RWPE1 (cell line): ENCODE data around the gene DKC1.
"Not testable (repeated sequence)": the region's sequence is repeated elsewhere in the genome, so short reads cannot be mapped to it uniquely, and the experiment has no call there.

Experiments used
- CTCF ChIA-PET: fragments of 350-600 bp; sonication (Branson Sonifier 250); formaldehyde crosslinking; extraction: SDS; loops from one replicate; lab custom pipeline; 2021; lab: Yijun Ruan, JAX
- POLR2A ChIA-PET: fragments of 400-600 bp; formaldehyde crosslinking; extraction: SDS; loops from one replicate; lab custom pipeline; 2020; ENCODE audit warnings: antibody characterized with exemption; ENCODE audit not compliant: low non-redundant PET; lab: Yijun Ruan, JAX
- DNase-seq: peaks from one replicate; pipeline ENCODE4 v3.0.0; 2012; ENCODE audit warnings: low spot score
- H3K27ac ChIP-seq: fragments of 450-650 bp; 2 replicates; pipeline ENCODE4 v1.5.1; 2017
- TF ChIP-seq, protein P1 (sequence below): fragments of 450-650 bp; conservative IDR thresholded peaks from 2 replicates; pipeline ENCODE4 v1.5.1; 2017; ENCODE audit warnings: low read depth, mild to moderate bottlenecking

The DKC1 gene

DNA sequence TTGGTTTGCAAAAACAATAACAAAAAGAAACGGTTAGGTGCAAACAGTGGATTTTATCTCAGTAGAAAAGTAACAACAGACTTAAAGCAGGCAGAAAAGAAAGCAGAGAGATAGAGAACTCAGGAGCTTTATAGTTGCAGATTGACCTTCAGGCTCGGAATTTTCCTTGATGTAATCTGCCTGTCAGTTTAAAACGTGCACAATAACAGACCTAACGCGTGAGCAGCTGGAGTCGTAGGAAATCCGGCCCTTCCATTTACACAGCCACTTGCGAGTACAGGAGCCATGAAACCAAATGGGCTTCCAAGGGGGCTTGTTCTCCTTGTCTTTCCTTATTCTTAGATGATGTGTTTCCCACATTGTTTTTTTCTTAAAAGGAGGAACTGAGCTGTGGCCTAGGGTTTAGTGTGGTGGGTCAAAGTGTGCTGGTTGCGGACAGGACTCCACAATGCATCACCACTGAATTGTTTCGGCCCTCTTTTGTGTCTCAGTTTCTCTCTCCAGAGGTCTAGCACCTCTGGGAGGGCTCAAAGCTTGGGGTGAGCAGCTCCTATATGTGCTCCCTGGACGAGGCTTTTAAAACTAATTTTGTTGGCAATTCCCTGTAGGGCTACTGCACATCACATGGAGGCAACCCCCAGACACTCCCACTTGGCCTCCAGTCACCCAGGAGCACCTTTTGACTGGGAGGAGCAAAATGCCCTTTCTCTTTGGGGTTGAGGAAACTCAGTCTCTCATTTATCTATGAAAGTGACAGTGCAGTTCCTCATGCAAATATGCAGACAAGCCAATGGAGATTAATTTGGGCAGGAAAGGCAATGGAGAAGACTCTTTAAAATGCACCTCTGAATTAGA, 56.5 kb downstream of the DKC1 start:
- no peak overlapping the region for H3K27ac ChIP-seq
- TF ChIP-seq, protein P1, sequence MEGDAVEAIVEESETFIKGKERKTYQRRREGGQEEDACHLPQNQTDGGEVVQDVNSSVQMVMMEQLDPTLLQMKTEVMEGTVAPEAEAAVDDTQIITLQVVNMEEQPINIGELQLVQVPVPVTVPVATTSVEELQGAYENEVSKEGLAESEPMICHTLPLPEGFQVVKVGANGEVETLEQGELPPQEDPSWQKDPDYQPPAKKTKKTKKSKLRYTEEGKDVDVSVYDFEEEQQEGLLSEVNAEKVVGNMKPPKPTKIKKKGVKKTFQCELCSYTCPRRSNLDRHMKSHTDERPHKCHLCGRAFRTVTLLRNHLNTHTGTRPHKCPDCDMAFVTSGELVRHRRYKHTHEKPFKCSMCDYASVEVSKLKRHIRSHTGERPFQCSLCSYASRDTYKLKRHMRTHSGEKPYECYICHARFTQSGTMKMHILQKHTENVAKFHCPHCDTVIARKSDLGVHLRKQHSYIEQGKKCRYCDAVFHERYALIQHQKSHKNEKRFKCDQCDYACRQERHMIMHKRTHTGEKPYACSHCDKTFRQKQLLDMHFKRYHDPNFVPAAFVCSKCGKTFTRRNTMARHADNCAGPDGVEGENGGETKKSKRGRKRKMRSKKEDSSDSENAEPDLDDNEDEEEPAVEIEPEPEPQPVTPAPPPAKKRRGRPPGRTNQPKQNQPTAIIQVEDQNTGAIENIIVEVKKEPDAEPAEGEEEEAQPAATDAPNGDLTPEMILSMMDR, result no peak
- ChIA-PET CTCF (interaction anchor here (0.5 to 0.6 kb wide), 2 partner anchors 238 to 445 kb away, joined by 3 to 4 read pairs; no protein-coding TSS in a partner anchor), POLR2A (no interaction called here)
- no peak for DNase-seq

DNA sequence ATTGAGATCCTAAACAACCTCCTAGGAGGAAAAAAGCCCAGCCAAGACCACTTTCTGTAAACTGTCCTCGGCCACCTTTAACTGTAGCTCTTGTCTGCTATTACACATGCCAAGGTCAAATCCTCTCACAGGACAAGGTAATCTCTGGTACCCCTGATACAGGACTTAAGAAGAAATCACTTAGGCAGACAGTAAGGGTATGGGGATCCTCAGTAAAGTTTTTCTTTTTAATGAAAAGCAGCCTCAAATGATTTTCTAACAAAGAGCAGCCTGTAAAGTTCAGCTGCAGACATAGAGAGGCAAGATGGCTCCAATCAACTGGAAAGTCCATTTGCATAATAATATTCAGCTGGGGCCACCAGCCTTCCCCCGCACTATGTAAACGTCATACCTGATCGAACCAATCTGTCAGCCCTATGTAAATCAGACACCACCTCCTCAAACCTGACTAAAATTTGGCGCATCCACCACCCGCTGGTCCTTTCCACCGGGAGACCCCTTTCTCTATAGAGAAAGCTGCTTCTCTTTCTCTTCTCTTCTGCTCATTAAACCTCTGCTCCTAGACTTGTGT, 57.2 kb downstream of the DKC1 start:
- POLR2A ChIA-PET, result no interaction called here
- CTCF ChIA-PET, result no interaction called here
- TF ChIP-seq, protein P1, result no peak
- H3K27ac ChIP-seq, result no peak overlapping the region
- DNase-seq, result no peak

DNA sequence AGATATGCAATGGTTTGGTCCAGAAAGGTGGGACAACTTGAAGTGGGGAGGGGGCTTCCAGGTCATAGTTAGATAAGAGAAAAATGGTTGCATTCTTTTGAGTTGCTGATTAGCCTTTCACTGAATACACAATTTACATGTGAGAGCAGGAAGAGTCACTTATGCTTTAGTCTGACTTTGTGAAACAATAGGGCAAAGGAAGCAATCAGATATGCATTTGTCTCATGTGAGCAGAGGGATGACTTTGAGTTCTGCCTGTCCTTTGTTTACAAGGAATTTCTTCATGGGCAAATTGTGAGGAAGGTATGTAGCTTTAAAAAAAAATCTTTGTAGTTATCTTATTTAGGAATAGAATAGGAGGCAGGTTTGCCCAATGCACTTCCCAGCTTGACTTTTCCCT, 58.9 kb downstream of the DKC1 start:
- TF ChIP-seq, protein P1, result no peak
- POLR2A ChIA-PET, result no interaction called here
- no peak for DNase-seq
- no peak overlapping the region for H3K27ac ChIP-seq
- CTCF ChIA-PET, result no interaction called here

DNA sequence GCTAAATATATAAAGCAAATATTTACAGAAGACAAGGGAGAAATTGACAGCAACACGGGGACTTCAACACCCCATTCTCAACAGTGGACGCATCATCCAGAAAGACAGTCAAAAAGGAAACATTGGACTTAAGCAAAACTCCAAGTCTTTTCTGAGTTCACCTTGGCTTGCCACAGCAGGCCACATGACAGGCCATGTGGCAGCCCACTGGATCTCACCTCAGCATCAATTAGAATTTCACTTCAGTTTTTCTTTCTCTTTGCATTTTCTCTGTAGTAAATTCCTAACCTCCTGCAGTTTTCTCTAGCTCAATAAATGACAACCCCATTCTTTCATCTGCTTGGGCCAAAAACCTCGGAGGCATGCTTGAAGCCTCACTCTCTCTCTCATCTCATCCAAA, 59.4 kb downstream of the DKC1 start:
- TF ChIP-seq, protein P1, result no peak
- ChIA-PET CTCF (no interaction called here), POLR2A (no interaction called here)
- H3K27ac ChIP-seq, result no peak overlapping the region
- DNase-seq, result no peak

DNA sequence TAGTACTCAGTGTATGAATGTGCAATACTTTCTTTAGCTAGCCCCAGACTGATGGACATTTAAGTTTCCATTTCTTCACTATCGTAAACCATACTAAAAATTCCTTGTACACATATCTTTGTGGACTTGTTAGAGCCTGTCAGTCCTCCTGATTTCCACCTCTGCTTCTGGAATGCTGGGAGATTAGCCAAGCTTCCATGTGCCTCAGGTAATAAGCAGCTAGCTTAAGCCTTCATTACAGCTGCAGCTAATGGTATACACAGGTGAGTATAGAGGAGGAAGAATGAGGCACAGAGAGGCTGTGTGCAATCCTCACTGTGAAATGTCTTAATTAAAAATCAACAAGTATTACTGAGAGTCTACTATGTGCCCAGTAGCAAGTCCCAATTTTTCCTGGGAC, 62.0 kb downstream of the DKC1 start:
- CTCF ChIA-PET, result interaction anchor here (0.6 kb wide), 1 partner anchor 856 kb away, joined by 3 read pairs; no protein-coding TSS in a partner anchor
- POLR2A ChIA-PET, result no interaction called here
- peak; percentile 65 for DNase-seq
- TF ChIP-seq, protein P1, result no peak
- H3K27ac ChIP-seq, result no peak overlapping the region

DNA sequence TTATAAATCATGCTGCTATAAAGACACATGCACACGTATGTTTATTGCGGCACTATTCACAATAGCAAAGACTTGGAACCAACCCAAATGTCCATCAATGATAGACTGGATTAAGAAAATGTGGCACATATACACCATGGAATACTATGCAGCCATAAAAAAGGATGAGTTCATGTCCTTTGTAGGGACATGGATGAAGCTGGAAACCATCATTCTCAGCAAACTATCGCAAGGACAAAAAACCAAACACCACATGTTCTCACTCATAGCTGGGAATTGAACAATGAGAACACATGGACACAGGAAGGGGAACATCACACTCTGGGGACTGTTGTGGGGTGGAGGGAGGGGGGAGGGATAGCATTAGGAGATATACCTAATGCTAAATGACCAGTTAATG, 62.9 kb downstream of the DKC1 start:
- CTCF ChIA-PET, POLR2A ChIA-PET, DNase-seq, H3K27ac ChIP-seq: not testable (repeated sequence)
